ENCODE results near the gene OOSP3. TPM values are rescaled to one million over a fixed set of nuclear protein-coding genes. Genes with fewer than 3 reads are reported as not detected.
"Not testable (repeated sequence)": the region's sequence is repeated elsewhere in the genome, so short reads cannot be mapped to it uniquely, and the experiment has no call there.

Gene OOSP3, protein sequence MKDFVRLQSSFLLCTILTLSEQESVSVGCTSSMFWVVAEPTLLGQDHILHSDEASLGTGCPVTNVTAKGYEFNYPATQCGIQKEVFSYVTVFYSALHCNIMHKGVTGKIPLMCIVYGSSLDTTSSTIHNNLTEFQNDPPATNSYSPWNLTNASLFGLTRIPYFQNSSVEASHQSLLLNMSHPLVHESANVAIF
- not detected for polyA plus RNA-seq (2013, experiment 1 of 2; ENCODE audit: insufficient read length)
- polyA plus RNA-seq (2013, experiment 2 of 2; ENCODE audit: insufficient read length), result not detected

DNA sequence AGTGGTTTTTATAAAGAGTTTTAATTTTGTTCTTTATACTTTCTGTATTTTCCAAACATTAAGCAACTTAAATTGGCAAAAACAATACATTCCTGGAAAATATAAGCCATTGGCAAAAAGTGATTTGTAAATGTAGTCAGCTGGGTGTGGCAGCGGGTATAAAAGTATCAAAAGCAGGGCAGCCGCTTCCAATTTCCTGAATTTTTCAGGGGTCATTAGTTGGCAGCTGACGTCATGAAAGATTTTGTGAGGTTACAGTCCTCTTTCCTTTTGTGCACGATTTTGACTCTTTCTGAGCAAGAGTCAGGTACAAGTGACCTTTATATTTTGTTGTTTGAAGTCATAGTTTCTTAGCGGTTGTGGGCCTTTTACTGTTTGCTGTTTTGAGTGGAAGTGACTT is at the start of gene OOSP3:
OOSP3 (plus strand) TSS at position 208 of the 400 bp plus-strand sequence; CDS start at position 235, 27 bp downstream.
- DNase-seq, result no peak

DNA sequence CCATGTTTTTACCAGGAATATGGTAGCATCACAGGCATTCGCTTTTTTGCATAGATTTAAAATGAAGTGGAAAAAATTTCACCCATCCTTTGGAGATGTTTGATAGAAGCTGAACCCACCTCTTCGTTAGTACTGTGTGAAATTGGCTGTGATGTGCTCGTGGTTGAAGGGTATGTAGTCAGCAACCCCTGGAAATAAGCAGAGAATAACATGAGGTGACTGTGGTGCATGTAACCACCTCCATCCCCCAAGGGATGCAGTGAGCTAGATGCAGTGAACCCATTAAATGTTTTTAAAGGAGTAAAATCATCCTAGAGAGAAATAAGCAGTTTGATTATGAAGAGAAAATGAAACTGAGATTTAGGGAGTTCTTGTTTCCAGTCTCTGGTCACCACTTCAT is 49.2 kb upstream of the OOSP3 start:
- DNase-seq, result no peak

DNA sequence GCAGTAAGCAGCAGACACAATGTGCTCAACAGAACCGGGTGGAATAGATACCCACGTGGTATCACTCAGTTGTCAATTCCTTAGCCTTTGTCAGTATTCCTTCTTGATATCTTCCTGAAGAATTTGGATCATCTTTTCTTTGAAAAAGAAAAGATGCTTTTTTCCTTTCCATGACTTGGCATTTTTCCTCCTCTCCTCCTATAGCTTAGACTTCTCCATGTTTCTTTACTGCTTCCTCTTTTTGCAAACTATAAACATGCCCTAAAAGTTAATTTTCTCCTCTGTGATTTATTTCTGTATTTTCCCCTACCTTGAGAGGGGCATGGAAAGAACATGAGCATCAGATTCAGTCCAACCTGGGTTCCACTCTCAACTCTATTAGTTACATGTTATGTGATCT is 45.0 kb upstream of the OOSP3 start:
- DNase-seq, result no peak

DNA sequence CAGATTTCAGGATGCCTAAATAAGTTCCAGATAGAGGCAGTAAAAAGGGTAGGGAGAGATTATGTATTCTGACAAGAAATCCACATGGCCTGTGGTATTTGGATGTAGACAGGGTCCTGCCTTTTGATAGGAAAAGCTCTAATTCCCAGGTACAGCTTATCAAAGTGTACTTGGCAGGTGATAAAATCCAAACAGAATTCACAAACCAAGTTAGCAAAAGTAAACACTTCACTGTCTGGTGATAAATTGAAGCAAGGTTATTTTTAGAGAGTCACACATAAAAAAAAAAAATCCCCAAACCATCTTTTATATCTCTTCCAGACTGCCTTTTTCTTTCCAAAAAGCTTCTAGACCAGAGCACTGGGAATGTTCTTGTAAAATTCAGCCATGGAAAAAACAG is 39.0 kb upstream of the OOSP3 start:
- no peak for DNase-seq

DNA sequence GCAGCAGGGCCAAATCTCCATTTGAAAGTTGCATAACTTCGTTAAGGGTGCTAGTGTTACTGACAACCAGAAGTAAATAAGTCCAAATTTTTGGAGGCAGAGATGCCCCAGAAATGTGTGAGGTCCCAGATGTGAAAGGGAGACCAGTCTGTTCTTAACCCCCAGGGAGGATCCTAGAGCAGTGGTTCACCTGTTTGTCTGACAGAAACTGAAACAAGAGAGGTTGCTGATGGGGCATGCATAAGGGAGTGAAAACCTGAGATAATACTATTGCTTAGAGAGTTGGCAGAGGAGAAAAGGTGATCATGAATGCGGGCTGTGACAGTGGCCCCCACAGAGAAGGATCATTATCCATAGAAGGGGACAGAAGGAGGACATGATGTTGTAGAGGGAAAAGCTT is 37.1 kb upstream of the OOSP3 start:
- DNase-seq, result no peak

DNA sequence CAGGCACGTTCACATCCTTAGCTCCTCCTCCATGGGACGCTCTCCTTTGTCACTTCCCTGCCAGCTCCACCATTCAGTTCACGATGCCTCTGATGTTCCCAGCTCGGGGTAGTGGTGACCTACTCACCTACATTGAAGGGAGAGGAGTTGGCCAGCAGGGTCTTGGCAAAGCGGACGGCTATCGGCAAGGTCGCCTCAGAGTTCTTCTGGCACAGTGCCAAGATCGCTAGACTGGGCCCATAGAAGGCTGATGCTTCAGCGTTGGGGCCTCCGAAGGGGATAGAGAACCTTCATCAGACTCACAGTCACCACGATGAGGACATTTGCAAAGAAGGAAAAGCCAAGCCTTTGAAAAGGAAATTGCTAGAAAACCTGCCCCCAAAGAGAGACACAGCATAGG is 36.3 kb upstream of the OOSP3 start:
- no peak for DNase-seq

DNA sequence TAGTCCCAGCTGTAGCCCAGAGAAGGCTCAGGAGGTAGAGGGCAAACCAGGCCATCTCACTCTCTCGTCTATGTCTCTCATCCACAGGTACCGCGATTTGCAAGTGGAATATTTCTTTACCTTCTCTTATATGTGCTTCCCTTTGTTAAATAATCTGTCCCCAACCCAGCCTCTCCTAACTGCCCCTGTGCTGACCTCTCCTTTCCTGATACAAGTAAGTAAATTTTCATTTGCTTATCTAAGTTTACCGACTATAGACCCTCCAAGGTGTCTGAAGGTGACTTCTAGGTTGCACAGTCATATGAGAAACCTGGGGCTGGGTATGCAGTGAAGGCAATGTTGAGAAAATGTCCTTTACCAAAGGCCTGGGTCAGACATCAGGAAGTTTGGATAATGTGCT is 33.2 kb upstream of the OOSP3 start, which contains the start of gene CBLIF:
CBLIF (minus strand) TSS at position 101 of the 400 bp plus-strand sequence; CDS start at position 55, 46 bp downstream.
- DNase-seq, result no peak

DNA sequence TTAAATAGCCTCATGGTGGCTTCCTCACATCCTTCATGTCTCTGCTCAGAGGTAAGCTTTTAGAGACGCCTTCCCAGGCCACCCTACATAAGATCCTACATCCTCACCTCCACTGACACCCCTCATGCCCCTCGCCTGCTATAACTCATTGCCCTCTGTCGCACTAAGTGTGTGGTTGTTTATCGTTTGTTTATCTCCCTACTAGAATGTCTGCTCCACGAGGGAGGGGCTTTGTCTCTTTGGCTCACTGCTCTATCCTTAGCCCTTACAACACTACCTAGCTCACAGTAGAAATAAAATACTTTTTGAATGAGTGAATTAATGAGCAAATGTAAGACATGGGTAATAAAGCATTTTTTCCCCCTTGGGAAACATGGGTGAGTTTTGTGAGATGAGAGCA is 32.0 kb upstream of the OOSP3 start:
- no peak for DNase-seq

DNA sequence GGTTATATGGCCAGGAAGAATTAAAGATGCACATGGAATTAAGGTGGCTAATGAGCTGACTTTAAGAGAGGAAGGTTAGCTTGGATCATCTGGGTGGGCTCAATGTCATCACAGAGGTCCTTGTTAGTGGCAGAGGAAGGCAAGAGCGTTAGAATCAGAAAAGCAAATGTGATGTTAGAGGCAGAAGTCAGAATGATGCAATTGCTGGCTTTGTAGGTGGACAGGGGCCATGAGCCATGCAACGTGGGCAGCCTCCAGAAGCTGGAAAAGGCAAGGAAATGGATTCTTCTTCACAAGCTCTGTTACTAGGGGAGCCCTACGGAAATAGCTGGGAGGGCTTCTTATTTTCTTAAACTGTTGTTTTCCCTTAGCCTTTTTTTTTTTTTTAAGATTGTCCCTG is 31.0 kb upstream of the OOSP3 start:
- no peak for DNase-seq

DNA sequence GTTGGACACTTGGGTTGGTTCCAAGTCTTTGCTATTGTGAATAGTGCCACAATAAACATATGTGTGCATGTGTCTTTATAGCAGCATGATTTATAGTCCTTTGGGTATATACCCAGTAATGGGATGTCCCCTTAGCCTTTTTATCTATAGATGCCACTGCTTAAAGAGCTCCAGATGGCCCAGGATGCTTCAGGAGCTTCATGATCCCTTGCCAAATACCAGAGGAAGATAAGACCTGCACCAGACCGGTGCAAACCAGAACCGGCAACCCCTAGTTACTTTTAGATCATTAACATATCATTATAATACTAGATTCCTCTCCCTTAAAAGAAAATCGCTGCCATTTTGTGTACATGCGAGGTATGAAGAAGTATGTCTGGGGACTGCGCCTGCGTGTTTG is 30.1 kb upstream of the OOSP3 start:
- not testable (repeated sequence) for DNase-seq

DNA sequence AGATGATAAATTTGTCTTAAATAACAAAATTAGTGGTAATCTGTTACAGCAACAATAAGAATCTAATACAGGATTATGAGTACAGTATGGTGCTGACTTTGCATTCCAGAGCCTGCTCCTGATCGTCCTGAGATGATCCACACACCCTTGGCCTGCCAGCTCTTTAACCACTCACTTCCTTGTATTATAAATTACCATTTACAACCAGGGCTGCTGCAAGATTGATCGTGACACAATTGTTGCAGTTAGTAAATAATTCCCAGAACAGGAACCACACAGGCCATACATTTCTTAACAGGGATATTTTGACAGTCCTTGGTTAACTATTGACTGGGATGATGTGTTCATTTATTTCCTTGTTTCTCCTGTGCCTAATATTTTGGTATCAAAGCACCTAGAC is 29.5 kb upstream of the OOSP3 start:
- DNase-seq, result no peak

DNA sequence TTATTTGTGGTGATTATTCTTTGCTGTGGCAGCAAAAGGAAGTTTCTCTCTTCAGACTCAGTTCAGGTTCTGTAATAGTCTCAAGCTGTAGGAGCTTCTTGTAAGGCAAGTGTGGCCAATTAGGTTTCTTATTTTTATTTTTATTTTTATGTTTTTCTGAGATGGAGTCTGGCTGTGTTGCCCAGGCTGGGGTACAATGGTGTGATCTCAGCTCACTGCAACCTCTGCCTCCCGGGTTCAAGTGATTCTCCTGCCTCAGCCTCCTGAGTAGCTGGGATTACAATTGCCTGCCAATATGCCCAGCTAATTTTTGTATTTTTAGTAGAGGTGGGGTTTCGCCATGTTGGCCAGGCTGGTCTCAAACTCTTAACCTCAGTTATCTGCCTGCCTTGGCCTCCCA is 29.0 kb upstream of the OOSP3 start:
- DNase-seq, result not testable (repeated sequence)

DNA sequence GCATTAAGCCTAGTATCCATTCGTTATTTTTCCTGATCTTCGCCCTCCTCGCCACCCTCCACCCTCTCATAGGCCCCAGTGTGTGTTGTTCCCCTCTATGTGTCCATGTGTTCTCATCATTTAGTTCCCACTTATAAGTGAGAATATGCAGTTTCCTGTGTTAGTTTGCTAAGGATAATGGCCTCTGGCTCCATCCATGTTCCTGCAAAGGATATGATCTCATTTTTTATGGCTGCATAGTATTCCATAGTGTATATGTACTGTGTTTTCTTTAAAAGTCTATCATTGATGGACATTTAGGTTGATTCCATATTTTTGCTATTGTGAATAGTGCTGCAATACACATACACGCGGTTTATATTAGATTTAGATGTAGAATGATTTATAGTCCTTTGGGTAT is 27.2 kb upstream of the OOSP3 start:
- DNase-seq, result not testable (repeated sequence)

DNA sequence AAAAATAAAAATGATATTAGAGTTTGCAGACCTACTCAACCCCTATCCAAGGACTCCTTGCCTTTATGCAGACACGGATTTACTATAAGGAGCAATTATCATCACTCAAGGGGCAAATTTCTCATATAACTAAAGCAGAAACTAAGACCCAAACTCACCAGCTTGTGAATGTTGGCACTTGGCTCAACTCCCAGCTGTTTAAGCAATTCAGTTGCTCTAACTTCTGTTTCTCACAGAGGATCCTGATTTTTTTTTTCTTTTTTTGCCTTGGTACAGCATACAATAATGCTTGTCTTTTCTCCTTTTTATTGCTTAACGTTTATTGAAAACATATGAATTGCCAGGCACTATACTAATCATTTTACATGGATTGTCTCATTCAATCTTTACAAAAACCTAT is 23.7 kb upstream of the OOSP3 start:
- no peak for DNase-seq

DNA sequence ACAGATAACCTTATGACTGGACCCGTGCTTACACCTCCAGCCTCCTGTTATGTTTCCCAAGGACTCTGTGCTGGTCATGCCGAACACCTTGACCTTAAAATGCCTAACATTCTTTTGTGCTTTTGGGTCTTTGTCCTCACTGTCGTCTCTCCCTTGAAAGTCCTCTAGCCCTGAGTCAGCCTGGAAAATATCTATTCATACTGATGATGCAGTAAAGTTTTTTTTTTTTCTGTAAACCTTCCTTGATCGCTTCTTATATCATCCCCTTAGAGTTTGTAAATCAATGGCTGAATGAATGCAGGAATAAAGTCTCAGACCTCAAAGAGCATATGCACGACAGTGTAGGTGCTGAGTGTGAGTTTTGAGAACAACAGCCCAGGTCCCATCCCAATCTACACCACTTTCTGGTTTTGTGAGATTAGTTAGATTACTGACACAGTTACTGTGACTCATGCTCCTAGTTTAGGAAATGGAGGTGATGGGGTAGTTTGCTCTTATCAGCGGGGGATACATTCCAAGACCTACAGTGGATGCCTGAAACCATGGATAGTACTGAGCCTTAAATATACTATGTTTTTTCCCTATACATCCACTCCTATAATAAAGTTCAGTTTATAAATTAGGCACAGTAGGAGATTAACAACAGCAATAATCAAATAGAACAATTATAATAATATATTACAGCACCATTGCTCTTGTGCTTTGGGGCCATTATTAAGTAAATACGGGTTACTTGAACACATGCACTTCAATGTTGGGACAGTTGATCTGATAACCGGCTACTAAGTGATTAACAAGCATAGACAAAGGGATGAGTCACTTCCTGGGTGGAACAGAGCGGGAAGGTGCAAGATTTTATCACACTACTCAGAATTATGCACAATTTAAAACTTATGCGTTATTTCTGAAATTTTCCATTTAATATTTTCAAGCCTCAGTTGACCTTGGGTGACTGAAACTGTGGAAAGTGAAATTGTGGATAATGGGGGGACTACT is 20.8 kb upstream of the OOSP3 start:
- DNase-seq, result no peak

DNA sequence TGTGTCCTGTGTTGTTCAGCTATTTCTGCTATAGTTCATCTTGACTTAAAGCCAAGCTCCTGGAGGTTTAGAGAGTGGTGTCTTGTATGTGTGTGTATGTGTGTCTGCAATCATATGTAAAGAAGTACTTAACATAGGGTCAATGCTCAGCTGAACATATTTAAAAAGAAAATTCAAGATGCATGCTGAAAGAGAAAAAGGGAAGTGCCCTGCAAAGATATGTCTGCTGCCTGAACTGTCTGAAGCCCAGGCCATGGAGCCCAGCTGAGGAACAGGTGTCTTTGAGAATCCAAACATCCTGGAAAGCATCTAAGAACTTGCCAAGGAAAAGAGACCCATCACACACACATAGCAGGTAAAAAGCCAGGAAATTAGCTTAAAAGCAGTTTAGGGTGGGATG is 18.9 kb upstream of the OOSP3 start:
- no peak for DNase-seq

DNA sequence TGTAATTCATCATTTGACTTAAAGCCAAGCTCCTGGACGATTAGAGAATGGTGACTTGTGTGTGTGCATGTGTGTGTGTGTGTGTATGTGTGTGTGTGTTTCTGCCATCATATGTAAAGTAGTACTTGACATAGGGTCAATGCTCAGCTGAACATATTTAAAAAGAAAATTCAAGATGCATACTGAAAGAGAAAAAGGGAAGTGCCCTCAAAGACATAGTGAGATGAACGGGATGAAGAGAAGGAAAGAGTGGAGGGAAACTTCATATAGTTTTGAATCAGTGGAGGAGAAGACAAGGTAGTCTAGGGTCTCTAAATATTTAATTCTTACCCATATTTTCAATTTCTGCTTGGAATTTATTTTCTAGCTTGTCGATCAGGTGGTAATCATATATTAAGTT is 16.3 kb upstream of the OOSP3 start:
- no peak for DNase-seq

DNA sequence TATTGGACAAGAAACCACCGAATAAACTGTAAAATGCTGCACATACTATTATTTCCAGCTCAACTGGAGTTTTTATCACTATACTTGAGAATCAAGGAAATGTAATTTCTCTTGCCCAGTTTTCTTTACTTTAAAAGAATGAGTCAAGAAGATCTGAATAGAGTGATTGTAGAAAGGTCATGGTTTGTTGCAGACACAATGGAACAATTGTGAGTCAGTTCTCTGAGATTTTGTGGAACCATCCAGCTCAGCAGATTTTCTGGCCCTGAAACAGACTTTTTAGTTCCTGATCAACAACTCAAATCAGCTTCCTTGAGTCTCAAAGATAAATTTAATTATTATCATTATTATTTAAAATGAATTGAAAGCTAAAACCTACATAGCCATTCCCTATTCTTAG is 13.6 kb upstream of the OOSP3 start:
- DNase-seq, result no peak

DNA sequence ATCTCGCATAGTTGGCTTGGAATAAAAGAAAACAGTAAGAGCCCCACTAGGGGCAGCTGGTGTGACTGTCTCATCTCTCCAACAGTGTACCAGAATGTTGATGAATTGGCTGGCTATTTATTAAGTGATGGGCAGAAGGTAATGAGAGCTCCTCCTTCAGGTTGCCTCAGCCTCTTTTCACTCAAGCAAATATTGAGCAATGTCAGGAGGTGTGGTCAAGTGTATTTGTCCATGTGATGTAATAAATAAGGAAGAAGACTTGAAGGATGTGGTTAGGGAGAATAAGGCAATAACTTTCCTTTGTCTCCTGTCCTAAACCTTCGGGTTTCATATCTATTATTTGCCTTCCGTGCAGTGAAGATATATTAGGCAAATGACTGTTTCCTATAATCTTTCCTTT is 12.2 kb upstream of the OOSP3 start, which contains the start of gene TCN1:
TCN1 (minus strand) TSS at position 91 of the 400 bp plus-strand sequence; CDS start at position 74, 17 bp downstream.
- no peak for DNase-seq

DNA sequence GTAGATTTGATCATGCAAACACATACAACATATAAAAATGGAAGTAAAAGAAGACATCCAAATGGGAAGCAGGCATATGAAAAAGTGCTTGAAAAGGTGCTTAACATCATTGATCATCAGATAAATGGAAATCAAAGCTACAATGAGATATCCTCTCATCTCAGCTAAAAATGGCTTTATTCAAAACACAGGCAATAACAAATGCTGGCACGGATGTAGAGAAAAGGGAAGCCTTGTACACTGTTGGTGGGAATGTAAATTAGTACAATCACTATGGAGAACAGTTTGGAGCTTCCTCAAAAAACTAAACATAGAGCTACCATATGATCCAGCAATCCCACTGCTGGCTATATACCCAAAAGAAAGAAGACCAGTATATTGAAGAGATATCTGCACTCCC is 11.7 kb upstream of the OOSP3 start:
- DNase-seq, result no peak

DNA sequence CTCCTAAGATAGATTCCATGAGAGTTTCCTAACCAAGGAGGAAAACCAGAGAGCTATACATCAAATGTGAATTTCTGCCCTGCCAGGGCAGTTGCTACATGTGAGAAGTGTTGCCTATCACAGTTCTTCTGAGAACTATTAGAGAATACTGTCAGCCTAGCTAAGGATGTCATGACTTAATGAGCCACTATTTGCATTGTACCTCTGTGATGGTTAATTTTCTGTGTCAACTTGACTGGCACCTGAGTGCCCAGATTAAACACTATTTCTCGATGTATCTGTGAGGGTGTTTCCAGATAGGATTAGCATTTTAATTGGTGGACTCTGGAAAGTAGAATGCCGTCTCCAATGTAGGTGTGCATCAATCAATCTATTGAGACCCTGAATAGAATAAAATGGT is 10.6 kb upstream of the OOSP3 start:
- no peak for DNase-seq

DNA sequence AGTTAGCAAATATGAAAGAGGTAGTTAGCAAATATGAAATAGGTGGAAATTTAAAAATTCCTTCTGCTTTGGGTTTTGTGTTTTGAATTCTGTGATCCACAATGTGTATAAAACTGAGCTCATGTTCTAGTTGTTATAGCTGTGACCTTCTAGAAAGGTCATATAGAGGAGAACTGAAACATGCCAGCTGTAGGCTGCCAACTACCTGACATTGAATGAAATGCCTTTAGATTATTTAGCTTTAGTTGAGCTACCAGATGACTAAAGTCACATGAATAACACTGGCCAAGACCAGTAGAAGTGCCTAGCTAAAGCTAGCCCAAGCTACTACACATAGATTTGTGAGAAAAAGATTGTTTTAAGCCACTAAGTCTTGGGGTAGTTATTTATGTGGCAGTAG is 6.5 kb upstream of the OOSP3 start:
- no peak for DNase-seq

DNA sequence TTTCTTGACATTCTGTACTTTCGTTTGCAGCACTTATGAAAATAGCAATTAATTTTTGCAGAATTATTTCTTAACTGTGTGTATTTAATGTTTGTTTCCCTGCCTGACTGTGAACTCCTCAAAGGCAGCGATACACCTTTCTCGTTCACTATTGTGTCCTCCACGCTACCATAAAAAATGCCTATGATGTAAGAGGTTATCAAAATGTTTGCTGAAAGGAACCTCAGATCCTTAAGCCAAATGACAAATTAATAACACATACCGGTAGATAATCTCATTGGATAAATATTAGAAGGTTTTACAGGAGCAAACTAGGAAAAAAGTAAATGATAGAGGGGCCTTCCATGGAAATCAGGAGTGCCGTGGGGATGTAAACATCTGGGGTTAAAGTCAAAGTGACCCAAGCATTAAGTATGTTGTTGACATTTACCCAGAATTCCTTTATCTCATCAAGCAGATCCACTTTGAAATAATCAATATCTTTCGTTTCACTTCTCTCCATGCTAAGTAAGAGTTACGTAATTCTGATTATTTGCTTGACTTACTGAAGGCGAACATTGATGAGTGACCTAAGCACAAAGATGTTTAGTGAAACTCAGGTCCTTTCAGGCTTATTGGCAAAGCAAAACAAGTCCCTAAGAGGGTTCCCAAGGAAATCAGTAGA is 2.6 kb upstream of the OOSP3 start:
- no peak for DNase-seq
